Right hindlimb (tissue), 1 donor: ENCODE data around the gene ZNF627.
"Not testable (repeated sequence)": the region's sequence is repeated elsewhere in the genome, so short reads cannot be mapped to it uniquely, and the experiment has no call there.

Experiments
- DNase-seq: peaks from one replicate; pipeline ENCODE4 v3.0.0-alpha.2; 2018

The ZNF627 gene

GRCh38 chr19:11633223-11633622, 35.9 kb downstream of the ZNF627 start:
- no peak for DNase-seq

DNA sequence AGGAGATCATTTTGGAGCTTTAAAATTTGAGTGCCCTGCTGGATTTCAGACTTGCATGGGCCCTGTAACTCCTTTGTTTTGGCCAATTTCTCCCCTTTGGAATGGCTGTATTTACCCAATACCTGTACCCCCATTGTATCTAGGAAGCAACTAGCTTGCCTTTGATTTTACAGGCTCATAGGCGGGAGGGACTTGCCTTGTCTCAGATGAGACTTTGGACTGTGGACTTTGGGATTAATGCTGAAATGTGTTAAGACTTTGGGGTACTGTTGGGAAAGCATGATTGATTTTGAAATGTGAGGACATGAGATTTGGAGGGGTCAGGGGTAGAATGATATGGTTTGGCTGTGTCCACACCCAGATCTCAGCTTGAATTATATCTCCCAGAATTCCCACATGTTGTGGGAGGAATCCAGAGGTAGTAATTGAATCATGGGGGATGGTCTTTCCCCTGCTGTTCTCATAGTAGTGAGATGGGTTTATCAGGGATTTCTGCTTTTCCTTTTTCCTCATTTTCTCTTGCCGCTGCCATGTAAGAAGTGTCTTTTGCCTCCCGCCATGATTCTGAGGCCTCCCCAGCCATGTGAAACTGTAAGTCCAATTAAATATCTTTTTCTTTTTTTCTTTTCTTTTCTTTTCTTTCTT, 36.9 kb downstream of the ZNF627 start:
- DNase-seq: not testable (repeated sequence)

- no peak for DNase-seq
These were observed 41.9 kb downstream of the ZNF627 start for GRCh38 chr19:11639245-11639601.

DNA sequence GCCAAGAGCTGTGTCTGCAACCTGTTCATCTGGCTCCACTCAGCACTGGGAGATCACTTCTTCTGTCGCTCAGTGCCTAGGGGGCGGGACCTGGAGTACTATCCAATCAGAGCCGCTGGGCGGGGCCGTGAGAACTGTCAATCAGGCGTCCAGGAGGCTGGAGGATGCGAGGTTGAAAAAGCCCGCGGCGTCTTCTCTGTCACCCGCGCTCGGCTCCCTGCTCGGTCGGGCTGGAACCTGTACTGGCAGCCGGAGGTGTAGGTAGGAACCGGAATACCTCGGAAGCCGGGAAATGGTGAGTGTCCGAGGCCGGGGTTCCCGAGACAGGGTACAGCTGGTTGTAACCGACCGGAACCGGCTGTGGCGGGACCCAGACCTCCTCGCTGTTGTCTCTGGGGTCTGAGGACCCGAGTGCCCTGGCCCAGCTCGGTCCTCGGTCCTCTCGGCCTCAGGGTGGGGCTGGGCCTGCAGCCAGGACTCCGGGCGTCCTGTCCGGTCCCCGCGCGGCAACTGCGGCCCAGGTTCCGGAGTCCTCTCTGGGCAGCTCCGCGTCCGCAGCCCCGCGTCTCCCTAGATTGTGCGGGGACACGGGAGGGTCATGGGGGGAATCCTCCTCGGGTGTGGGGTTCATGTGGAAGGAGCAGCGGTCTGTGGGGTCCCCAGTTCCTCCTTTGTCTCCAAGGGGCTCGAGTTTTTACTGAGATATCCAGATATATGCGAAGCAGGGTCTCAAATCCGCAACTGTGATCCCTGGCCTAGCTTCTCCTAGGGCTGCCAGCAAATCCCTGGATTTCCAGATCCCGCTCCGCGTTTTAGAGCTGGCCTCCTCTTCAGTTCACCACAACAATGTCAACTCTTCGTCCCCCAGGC, 42.6 kb downstream of the ZNF627 start:
- DNase-seq: peak; percentile 97

DNA sequence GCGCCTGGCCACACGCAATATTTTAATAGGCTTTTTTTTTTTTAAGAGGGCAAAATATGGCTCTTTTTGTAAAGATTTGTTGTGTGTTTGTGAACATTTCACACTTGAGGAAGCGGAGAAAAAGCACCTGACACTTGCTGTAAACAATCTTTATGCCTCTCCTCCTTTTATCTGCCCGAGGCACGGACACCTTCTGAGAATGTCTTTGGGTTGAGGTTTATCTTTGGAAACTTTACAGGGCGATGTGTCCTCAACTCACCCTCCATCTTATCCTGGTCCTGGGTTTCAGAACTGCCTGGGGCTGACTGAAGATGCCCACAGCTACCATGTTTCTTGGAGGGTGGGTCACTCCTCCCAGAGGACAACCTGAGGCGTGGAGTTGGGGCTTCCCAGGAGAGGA, 44.0 kb downstream of the ZNF627 start:
- no peak for DNase-seq

- no peak for DNase-seq
These were observed 45.6 kb downstream of the ZNF627 start for GRCh38 chr19:11642902-11643301.

GRCh38 chr19:11649941-11650340, 52.7 kb downstream of the ZNF627 start:
- DNase-seq: no peak

GRCh38 chr19:11651062-11651461, 53.8 kb downstream of the ZNF627 start:
- DNase-seq: no peak

- no peak for DNase-seq
These were observed 54.8 kb downstream of the ZNF627 start for GRCh38 chr19:11652056-11652455.

DNA sequence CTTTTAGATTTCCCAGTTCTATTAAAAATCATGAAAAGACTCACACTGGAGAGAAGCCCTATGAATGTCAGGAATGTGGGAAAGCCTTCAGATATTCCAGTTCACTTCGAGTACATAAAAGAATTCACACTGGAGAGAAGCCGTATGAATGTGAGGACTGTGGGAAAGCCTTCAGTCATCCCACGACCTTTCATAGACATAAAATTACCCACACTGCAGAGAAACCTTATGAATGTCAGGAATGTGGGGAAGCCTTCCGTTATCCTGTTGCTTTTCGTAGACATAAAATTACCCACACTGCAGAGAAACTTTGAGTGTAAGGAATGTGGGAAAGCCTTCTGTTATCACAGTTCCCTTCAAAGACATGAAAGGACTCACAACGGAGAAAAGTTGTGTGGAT, 55.2 kb downstream of the ZNF627 start:
- DNase-seq: no peak

DNA sequence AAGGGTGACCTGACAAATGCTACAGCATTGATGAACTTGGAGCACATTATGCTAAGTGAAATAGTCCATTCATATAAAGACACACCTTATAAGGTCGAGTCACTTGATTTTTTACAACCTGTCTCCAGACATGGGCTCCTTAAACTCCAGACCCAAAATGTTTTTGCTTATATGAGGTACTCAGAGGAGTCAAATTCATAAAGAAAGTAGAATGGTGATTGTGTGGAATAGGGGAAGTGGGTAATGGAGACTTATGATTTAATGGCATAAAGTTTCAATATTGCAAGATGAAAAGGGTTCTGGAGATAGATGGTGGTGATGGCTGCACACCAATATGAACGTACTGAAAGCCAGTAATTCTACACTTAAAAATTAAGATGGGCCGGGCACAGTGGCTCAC, 59.3 kb downstream of the ZNF627 start:
- no peak for DNase-seq

- no peak for DNase-seq
These were observed 60.0 kb downstream of the ZNF627 start for GRCh38 chr19:11657307-11657706.

DNA sequence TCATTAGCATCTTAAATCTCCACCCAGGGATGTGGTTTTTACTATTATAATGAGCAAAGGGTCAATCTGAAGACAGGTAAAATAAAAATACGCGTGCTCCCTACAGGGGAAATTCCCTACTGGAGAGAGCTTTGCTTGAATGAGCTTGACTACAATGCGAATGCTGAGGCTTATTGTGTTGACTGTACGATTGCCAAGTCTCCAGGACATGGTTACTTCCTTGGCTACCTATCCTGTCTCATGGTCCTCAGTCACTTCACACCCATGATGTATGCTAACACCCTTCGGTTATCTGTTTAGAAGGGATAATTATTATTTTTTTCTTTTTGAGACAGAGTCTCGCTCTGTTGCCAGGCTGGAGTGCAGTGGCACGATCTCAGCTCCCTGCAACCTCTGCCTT, 61.7 kb downstream of the ZNF627 start:
- DNase-seq: no peak

DNA sequence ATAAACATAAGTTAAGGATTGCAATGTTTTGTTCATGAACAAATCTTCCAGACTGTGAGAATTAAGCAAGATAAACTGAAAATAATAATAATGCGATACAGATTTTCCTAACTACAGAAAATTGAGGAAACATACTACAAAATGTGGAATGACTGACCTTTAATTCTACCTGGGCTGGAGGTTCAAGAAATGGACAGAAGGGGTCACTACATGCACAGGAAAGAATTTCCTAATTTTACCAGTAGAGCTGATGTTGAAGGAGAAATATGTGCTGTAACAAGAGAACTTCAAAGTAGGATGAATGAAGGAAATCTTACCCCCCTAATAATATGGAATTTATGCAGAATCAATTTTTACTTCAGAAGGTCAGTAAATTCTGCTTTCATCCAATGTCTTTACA, 62.3 kb downstream of the ZNF627 start:
- DNase-seq: no peak

DNA sequence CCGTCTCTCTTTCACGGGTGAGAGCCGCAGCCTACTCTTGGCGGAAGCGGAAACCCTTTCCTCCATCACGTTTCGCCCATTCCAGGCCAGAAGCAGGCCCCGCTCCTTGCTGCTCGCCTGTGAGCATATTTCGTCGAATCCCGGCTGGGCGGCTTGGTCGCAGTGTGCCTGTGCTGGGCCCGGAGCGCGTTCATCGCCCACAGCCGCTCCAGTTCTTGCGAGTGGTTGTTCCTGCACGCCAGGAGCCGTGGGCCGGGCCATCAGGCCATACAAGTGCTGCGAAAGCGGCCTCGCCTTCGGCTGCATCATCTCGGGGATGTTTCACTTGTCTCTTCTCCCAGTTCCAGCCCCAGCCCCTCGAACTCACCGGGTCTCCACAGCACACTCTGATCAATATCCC, 65.0 kb downstream of the ZNF627 start:
- DNase-seq: no peak

DNA sequence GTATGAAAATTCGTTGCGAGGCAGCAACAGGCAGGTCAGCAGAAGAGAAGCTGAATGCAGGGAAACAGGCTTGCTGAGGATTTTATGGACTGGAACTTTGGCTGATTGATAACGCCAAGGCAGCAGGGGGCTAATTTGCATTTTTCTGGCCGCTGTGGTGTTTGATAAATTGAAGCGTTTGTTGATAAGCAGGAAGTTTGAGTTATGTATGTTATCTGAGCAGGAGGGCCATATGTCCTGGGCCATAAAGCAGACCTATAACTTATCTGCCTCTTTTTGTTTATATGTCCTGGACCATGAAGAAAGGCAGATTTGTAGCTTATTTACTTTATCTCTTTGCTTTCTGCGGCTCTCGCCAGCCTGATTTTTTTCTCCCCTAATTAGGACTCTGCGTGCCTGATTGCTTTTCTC, 65.9 kb downstream of the ZNF627 start:
- DNase-seq: no peak
